ENCODE results near the gene CDH13.

CDH13 gene

DNA sequence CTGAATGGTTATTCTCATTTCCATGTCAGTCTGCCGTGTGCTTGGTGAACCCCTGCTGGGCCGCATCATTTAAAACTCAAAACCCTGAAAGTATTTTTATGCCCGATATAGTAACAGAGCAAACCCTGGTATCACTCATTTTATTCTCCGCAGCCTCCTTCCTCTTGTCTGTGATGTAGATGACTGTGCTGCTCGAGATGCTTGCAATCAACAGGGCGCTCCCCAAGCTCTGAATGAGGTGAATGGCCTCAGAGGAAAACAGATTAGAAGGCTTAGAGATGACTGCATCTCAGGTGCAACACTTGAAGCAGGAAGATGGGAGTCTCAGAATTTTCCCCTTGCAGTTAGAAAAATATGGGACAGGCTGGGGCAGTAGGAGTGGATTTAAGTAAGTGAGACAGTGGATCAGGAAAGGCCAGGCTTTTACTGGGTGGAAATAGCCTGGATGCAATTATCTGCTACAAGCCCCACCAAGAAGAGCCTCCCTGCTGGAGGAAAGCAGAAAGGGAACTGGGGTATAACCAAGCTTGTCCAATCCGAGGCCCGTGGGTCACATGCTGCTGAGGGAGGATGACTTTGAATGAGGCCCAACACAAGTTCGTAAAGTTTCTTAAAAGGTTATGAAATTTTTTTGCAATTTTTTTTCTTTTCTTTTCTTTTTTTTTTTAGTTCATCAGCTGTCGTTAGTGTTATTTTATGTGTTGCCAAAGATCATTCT, 166.9 kb downstream of the CDH13 start:
- no peak for FAIRE-seq

GRCh38 chr16:82796047-82796446, 169.3 kb downstream of the CDH13 start:
- FAIRE-seq, result no peak

GRCh38 chr16:82801361-82801760, 174.6 kb downstream of the CDH13 start:
- FAIRE-seq, result no peak

DNA sequence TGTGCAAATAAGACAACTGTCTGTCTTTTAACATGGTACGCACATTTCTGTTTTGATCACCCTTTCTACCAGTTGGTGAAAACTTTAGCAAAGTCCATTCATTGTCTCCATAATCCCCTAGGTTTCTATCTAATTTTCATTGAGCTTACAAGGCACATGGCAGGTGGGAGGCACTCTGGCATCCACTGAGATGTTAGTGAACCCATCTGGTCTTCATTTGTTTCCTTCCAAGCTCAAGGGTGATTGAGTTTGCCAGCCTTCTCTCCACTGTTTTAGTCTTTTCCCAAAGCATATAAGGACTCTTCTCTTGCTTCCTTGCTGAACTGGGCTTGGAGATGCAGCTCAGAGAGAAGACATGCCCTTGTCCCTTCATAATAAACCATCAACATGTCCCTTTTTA, 179.1 kb downstream of the CDH13 start:
- FAIRE-seq, result no peak

DNA sequence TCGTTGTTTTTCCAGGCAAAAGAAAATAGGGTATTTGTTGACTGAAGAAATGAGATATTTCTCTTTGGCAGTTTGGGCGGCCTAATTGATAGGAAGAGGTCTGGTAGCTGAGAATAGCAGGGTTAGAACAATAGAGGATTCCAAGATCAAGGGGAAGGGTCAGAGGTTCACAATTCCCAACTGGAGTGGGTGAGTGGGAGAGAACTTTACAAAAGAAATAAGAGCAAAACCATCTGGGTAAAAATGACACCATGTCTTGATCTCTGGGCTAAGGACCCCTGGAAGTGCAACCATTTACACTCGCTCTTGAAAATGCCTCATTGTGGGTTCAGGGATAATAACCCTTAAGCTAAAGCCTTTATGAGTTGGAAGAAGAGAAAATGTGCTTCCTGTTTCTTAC, 180.5 kb downstream of the CDH13 start:
- FAIRE-seq, result no peak

- no peak for FAIRE-seq
Observed at GRCh38 chr16:82808036-82808435, 181.3 kb downstream of the CDH13 start.

DNA sequence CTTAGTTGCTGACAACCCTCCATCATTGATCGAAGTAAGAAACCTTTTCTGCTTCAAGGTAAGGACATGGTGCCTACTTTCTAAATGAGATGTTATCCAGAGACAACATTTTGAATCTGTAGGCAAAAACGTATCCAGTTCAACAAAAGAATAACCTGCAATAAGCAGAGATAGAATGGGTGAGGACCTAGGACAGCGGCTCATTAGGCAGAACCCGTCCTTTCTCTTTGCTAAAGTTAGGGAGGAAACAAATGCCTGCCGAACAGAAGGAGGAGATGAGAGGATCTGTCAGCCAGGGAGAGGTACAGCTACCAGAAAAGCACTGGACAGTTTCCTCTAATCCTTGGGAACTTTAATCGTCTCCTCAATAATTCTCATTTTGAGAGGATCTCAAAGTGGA, 183.3 kb downstream of the CDH13 start:
- FAIRE-seq, result no peak

GRCh38 chr16:82814059-82814458, 187.3 kb downstream of the CDH13 start:
- FAIRE-seq, result no peak

DNA sequence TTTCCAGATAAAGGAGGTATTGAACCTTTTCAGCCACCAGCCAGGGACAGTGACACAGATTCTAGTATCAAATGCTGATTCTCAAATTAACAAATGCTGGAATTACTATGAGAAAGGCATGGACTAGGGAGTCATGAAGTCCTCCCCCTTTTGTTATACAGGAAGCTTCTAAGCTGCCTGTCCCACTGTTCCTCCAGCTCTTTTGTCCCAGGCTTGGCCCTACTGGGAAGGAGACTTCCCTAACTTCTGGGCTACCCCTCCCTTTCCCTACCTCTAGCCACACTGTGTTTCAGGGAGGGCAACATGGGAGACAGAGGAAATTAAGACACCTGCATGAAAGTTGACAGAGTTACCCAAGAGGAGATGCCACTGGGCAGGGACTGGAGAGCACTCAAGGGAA, 192.5 kb downstream of the CDH13 start:
- no peak for FAIRE-seq

DNA sequence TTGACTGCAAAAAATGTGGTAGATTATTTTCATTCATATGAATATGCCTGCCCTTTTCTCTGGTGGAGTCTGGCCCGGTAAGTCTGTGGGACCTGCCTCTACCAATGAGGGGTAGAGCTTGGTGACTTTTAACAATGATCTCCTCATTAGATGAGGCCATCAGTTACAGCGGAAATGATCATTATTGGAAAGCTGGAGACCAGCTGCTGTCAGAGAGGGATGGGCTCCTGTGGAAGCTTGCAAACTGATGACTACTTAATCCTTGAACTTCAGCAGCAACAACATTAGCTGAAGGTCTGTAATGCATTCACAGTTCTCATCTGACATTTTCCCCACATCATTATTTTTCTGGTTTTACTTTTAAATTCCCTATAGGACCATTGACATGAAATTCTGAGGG, 194.1 kb downstream of the CDH13 start:
- no peak for FAIRE-seq

DNA sequence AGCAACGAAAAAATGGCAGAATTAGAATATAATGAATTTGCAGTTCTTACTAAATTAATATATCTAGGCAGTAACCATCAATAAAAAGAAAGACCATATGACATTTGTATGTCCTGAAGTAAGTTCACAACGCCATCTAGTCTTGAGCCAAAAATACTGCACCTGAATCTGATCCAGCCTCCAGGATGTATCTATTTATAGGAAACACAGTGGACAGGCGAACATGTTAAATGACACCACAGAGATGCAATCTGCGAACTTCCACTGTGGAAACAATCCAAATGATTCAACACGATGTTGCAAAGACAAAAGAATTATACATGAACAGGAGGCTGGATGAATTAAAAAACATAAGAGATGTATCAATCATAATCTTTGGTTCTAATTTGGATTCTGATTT, 197.6 kb downstream of the CDH13 start:
- FAIRE-seq, result no peak

DNA sequence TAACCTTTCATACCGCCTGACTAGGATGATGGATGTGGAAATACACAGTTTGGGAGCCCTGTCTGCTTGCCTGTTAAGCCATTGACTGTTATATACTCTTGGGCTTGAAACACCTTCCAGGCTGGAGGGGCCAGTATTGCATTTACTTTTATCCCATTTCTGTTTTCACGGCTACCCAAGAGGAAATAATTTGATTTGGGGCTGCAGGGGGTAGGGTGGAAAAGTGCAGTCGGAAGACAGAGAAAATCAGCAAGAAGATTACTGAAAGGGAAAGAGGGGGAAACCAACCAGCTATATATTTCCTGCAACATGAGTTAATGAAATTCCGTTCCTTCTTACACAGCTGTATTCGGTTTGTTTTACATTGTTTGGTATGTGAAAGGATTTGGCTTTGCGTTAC, 202.5 kb downstream of the CDH13 start:
- FAIRE-seq, result no peak

DNA sequence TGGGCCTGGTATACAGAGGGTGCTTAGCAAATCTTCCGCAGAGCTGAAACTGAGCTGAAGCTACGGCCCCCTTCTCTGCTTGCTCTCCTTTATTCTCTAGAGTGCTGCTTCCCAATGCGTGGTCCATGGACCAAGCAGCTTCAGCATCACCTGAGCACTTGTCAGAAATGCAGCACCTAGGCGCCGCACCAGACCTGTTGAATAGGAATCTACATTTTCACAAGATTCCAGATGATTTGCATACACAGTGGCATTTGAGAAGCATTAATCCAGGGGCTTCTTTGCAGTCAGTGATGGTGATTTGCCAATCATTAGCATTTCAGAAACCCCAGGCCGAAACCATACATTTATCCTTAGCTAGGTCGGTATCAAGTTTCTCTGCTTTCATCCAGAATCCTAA, 204.2 kb downstream of the CDH13 start:
- FAIRE-seq, result no peak

DNA sequence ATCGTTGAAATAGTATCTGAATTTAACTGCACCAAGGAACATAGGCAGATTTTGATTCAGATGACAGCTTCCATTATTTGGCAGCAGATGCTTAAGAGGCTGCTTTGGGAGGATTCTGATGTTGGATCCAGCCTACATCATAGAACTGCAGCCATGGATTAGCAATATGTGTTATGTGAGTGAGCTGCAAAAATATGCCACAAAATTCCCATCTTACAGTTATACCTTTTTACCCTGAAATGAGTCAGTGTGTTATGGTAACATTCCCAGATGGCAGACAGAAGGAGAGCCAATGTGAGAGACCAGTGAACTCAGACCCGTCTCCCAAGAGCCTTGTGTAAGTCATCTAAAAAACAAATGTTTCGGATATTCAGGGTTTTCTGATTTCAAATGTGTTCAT, 206.1 kb downstream of the CDH13 start:
- FAIRE-seq, result no peak

DNA sequence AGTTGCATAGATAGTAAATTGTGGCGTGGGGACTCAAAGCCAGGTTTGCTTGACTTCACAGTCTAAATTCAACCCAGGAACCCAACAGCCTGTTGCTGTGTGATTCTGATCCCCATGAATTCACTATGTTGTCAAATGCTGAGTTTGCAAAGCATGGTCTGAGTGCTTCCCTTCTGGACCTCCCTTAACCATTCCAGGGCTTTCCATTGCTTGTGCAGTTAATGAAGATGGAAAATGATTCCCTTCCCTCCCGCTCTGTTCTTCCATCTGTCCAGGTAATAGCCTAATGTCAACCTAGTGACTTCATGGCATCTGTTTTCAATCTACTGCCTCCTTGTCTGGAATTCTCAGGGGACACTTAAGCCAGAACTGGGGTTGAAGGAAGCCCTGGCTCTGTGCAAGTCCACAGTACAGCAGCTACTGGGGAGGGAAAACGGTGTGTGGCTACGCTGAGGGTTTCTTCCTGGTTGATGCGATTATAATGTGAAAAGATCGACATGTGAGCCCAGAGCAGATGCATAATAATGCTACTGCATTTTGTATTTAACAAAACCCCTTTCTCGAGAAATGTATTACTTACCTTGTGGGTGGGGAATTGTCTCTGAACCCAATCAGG, 206.7 kb downstream of the CDH13 start:
- FAIRE-seq, result no peak

DNA sequence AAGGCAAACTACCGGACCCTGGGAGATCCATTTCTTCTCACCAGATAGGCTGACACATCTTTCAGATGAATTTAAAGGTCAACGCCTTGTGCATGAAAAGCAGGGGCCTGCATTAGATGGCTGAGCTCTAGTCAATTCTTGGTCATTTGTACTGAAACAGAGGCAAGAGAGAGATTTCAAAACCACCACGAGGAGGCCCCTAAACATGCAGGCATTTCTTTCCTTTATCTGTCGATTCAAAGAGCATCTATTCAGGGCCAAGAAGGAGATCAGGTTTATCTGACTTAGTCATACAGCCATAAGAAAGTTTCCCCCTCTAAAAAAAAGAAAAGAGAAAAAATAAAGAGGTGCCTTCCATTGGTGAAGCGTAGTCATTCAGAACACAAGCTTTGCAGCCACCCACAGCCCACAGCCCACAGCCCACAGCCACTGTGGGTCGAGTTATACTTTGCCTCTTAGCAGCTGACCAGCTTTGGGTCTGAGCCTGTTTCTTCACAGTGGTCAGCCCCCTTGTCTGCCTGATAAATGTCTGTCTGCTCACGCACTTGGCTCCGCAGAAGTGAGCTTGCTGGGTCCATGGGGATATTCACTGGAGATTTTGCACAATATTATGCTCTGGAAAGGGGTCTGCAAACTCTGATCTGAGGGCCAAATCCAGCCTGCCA, 207.5 kb downstream of the CDH13 start:
- no peak for FAIRE-seq

DNA sequence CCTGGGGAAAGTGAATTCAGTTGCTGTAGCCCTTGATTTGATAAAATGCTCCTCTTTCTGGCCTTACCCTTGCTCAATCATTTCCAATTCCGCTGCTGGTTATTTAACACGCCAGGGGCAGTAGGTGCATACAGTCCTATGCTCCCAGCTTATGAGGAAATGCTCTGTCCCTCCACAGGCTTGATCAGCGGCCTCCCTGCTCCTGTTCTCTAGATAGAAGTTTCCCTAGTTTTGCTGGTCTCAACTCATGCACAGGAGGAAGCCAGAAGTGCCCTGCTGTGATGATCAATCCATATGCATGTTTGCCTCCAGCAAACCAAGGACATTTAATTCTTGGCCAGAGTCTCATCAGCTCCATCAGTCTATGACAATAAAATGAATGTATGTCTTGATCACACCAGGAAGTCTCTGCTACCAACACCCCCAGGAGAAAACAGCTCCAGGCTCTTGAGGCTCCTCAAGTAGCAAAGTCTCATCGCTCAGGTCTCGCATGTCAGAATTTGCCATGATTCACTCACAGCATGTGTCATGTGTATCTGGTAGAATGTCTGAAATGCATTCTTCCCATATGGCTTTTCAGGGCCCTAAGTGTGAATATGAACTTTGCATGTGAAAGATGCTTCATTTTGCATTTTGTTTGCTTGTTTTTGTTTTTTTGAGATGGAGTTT, 208.9 kb downstream of the CDH13 start:
- FAIRE-seq, result no peak

DNA sequence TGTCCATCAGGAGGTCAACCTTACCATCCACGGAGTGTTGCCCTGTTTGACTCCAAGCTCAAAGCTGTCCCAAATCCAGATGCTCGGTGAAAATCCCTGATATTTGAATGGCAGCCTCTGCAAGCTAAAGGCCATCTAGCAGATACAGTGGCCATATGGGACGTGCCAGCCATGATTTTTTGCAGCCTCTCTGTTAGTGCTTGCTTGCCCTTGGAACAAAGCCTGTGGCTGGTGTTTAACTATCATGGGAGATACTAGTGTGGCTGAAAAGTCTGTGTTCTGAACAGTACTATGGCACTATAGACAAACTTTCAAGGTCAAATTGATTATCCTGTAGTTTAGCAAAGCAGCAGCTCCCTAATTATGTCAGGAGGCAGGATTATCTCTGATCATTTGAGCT, 214.3 kb downstream of the CDH13 start:
- FAIRE-seq, result no peak

DNA sequence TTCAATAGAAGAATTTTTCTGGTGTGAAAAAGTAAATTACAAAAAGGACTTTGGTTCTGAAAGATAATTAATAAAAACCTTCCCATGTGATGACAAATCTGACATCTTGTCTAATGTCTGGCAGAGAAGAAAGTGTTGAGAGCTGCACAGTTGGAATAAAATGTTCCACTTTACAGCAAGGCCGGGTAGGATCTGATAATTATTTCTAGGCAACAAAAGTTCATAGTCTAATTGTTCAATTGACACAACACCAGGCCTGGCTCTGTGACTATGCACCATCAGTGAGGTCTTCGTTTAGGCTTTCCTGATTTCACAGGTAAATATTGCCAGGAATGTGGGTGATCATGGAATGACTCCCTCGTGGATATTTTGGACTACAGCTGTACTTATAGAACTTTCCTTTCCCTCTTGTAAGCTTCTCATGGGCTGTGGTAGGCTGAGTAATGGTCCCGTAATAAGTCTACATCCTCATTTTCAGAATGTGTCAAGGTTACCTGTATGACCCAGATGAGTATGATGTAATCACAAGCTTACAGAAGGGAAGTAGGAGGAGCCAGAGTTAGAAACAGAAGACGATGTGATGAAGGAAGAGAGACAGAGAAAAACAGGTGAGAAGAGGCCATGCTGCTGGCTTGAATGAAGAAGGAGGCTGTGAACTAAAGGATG, 217.0 kb downstream of the CDH13 start:
- no peak for FAIRE-seq

- no peak for FAIRE-seq
Observed at GRCh38 chr16:82845116-82845515, 218.3 kb downstream of the CDH13 start.

GRCh38 chr16:82846806-82847205, 220.0 kb downstream of the CDH13 start:
- no peak for FAIRE-seq

- FAIRE-seq, result no peak
Observed at GRCh38 chr16:82848013-82848412, 221.2 kb downstream of the CDH13 start.

- FAIRE-seq, result no peak
Observed at GRCh38 chr16:82852388-82853008, 225.7 kb downstream of the CDH13 start.
